H9 (cell line): Measurements from ENCODE around the gene MRPL46. TPM values are rescaled to one million over a fixed set of nuclear protein-coding genes. Genes with fewer than 3 reads are reported as not detected.

ENCODE experiments used
- DNase-seq: peaks from one replicate; pipeline ENCODE4 v3.0.0-alpha.2; 2017
- H2AFZ ChIP-seq: one replicate; pipeline ENCODE4 v1.6.1; 2013; ENCODE audit warnings: mild to moderate bottlenecking, low read length, control low read depth, moderate library complexity
- H2AK5ac ChIP-seq: 2 replicates; pipeline ENCODE4 v1.6.1; 2013; ENCODE audit warnings: low read length, control low read depth, mixed read lengths; ENCODE audit not compliant: insufficient read length
- H2BK120ac ChIP-seq: one replicate; pipeline ENCODE4 v1.6.1; 2013; ENCODE audit warnings: low read depth, mild to moderate bottlenecking, low read length, control low read depth, inconsistent platforms; ENCODE audit not compliant: poor library complexity, severe bottlenecking
- H2BK12ac ChIP-seq: 2 replicates; pipeline ENCODE4 v1.6.1; 2013; ENCODE audit warnings: low read length, control low read depth, mixed read lengths, low read depth; ENCODE audit not compliant: insufficient read length
- H2BK15ac ChIP-seq: 2 replicates; pipeline ENCODE4 v1.6.1; 2013; ENCODE audit warnings: low read depth, low read length, control low read depth
- H2BK20ac ChIP-seq: one replicate; pipeline ENCODE4 v1.6.1; 2013; ENCODE audit warnings: low read depth, mild to moderate bottlenecking, low read length, control low read depth, inconsistent platforms; ENCODE audit not compliant: poor library complexity, severe bottlenecking
- H2BK5ac ChIP-seq: 2 replicates; pipeline ENCODE4 v1.6.1; 2013; ENCODE audit warnings: low read length, control low read depth, mixed read lengths; ENCODE audit not compliant: insufficient read length
- H3K14ac ChIP-seq: 2 replicates; pipeline ENCODE4 v1.6.1; 2013; ENCODE audit warnings: low read length, control low read depth; ENCODE audit not compliant: insufficient read depth
- H3K18ac ChIP-seq: 2 replicates; pipeline ENCODE4 v1.6.1; 2013; ENCODE audit warnings: low read depth, mild to moderate bottlenecking, mixed read lengths, low read length, control low read depth; ENCODE audit not compliant: insufficient read length
- H3K23ac ChIP-seq: 2 replicates; pipeline ENCODE4 v1.6.1; 2013; ENCODE audit warnings: low read length, control low read depth, mixed read lengths, low read depth; ENCODE audit not compliant: insufficient read length
- H3K23me2 ChIP-seq: 2 replicates; pipeline ENCODE4 v1.6.1; 2013; ENCODE audit warnings: low read depth, mild to moderate bottlenecking, mixed read lengths, low read length, control low read depth; ENCODE audit not compliant: insufficient read length, poor library complexity, severe bottlenecking
- H3K27ac ChIP-seq: 2 replicates; pipeline ENCODE4 v1.5.1; 2013; ENCODE audit warnings: low read length, control low read depth, mixed read lengths, low read depth; ENCODE audit not compliant: insufficient read length
- H3K27me3 ChIP-seq: 2 replicates; pipeline ENCODE4 v1.6.1; 2013; ENCODE audit warnings: low read length, control low read depth, inconsistent platforms; ENCODE audit not compliant: insufficient read depth
- H3K4ac ChIP-seq: 2 replicates; pipeline ENCODE4 v1.6.1; 2013; ENCODE audit warnings: low read depth, mild to moderate bottlenecking, control low read depth, inconsistent platforms, low read length, moderate library complexity
- H3K4me1 ChIP-seq: 2 replicates; pipeline ENCODE4 v1.6.1; 2013; ENCODE audit warnings: low read length, control low read depth, inconsistent platforms; ENCODE audit not compliant: insufficient read depth
- H3K4me2 ChIP-seq: 2 replicates; pipeline ENCODE4 v1.6.1; 2013; ENCODE audit warnings: low read length, control low read depth, mixed read lengths; ENCODE audit not compliant: insufficient read length, insufficient read depth
- H3K56ac ChIP-seq: 2 replicates; pipeline ENCODE4 v1.6.1; 2013; ENCODE audit warnings: low read depth, mild to moderate bottlenecking, mixed read lengths, low read length, control low read depth; ENCODE audit not compliant: insufficient read length
- H3K79me1 ChIP-seq: 2 replicates; pipeline ENCODE4 v1.6.1; 2013; ENCODE audit warnings: low read depth, mild to moderate bottlenecking, moderate library complexity, low read length, control low read depth, inconsistent platforms; ENCODE audit not compliant: insufficient read depth, poor library complexity, severe bottlenecking
- H3K79me2 ChIP-seq: 2 replicates; pipeline ENCODE4 v1.6.1; 2013; ENCODE audit warnings: low read length, control low read depth, inconsistent platforms; ENCODE audit not compliant: insufficient read depth
- H3K9ac ChIP-seq: 2 replicates; pipeline ENCODE4 v1.6.1; 2013; ENCODE audit warnings: low read length, control low read depth, mixed read lengths; ENCODE audit not compliant: insufficient read length; ENCODE audit errors: extremely low read depth
- H3K9me3 ChIP-seq: one replicate; pipeline ENCODE4 v1.6.1; 2013; ENCODE audit warnings: low read depth, low read length, inconsistent platforms; ENCODE audit not compliant: control insufficient read depth
- H3T11ph ChIP-seq: one replicate; pipeline ENCODE4 v1.6.1; 2013; ENCODE audit warnings: mild to moderate bottlenecking, low read length, control low read depth, inconsistent platforms
- H4K20me1 ChIP-seq: one replicate; pipeline ENCODE4 v1.6.1; 2013; ENCODE audit not compliant: control insufficient read depth, insufficient read length, insufficient read depth
- H4K5ac ChIP-seq: 2 replicates; pipeline ENCODE4 v1.6.1; 2013; ENCODE audit warnings: low read depth, mild to moderate bottlenecking, mixed read lengths, low read length, control low read depth; ENCODE audit not compliant: insufficient read length
- H4K8ac ChIP-seq: replicated peaks from 2 replicates; pipeline ENCODE4 v1.6.1; 2013; ENCODE audit warnings: low read length, control low read depth, mixed read lengths, low read depth; ENCODE audit not compliant: insufficient read length
- H4K91ac ChIP-seq: 2 replicates; pipeline ENCODE4 v1.6.1; 2013; ENCODE audit warnings: low read depth, mild to moderate bottlenecking, moderate library complexity, mixed read lengths, low read length, control low read depth; ENCODE audit not compliant: insufficient read length
- H3K27ac Mint-ChIP-seq, 3 experiments: 2 replicates in 2 of 3; 3 replicates in 1 of 3; pipeline ENCODE4 v1.8.0; 2020 to 2021; ENCODE audit warnings: mixed read lengths in 3 of 3, mild to moderate bottlenecking in 1 of 3, moderate library complexity in 1 of 3
- H3K27me3 Mint-ChIP-seq: 2 replicates; pipeline ENCODE4 v1.8.0; 2021; ENCODE audit warnings: low read depth, mild to moderate bottlenecking, moderate library complexity, mixed read lengths
- H3K36me3 Mint-ChIP-seq, 3 experiments: 2 replicates in 2 of 3; 3 replicates in 1 of 3; pipeline ENCODE4 v1.8.0; 2020 to 2021; ENCODE audit warnings: low read depth in 3 of 3, mixed read lengths in 3 of 3; ENCODE audit not compliant: insufficient read depth in 1 of 3
- H3K4me1 Mint-ChIP-seq, 2 experiments: 2 replicates each; pipeline ENCODE4 v1.8.0; 2020; ENCODE audit warnings: mixed read lengths in 2 of 2
- H3K4me3 Mint-ChIP-seq, 2 experiments: 2 replicates in 1 of 2; 3 replicates in 1 of 2; pipeline ENCODE4 v1.8.0; 2020 to 2021; ENCODE audit warnings: mild to moderate bottlenecking in 2 of 2, mixed read lengths in 2 of 2, moderate library complexity in 1 of 2
- H3K9me3 Mint-ChIP-seq, 2 experiments: 2 replicates in 1 of 2; 3 replicates in 1 of 2; pipeline ENCODE4 v1.8.0; 2020; ENCODE audit warnings: mild to moderate bottlenecking in 2 of 2, mixed read lengths in 2 of 2, moderate library complexity in 1 of 2
- WGBS: extraction: QIAGEN DNeasy Blood & Tissue Kit; methylation state at CpG from one replicate; pipeline ENCODE4 v1.1.7; 2013; ENCODE audit warnings: missing lambda C conversion rate, low lambda C conversion rate, mixed read lengths; ENCODE audit not compliant: insufficient read length; ENCODE audit errors: extremely low coverage; 5-methylcytosine and 5-hydroxymethylcytosine counted together
- total RNA-seq: library from RNA; stranded (reverse); gene quantifications from 2 replicates; pipeline ENCODE4 v1.2.1, GENCODE V29; 2021
- TF ChIP-seq, protein P1 (sequence below): fragments of 200-600 bp; sonication (generic); conservative IDR thresholded peaks from 3 replicates; pipeline ENCODE4 v1.8.0; 2021; ENCODE audit warnings: antibody characterized with exemption, mild to moderate bottlenecking

Gene MRPL46
- total RNA-seq, 1 experiment from 2014 or later, result 29.3 TPM

DNA sequence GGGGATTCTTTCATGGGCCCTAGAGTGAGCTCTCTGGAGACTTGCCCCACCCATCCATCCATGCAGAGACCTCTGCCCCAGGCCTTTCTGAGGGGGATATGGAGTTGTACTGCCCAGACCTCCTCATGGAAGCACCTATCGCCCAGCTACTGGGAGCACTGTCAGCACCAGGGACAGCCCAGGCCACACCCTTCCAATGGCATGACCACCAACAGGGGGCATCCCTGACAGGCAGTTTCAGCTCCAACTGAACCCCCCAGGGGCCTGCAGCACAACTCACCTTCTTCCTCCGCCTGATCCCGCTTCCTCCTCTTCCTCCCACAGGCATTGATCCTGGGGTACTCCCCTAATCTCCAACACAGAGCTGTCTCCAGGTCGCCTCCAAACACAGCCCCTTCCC, 22.1 kb upstream of the MRPL46 start:
- no peaks in the 10 kb centered on the region for H3K9me3 Mint-ChIP-seq
- H3K4me1 Mint-ChIP-seq, result peaks cover 43 to 51% of the 10 kb centered on the region in 2 experiments
- Histone ChIP-seq H3K56ac (no peak overlapping the region), H2BK12ac (no peak overlapping the region), H4K5ac (no peak overlapping the region), H3K4me1 (no peaks in the 10 kb centered on the region; the same call in 1 of the 2 replicates), H3K27me3 (no peaks in the 10 kb centered on the region), H3K23me2 (no peaks in the 10 kb centered on the region), H2AK5ac (no peak overlapping the region), H3K27ac (no peak overlapping the region), H3K23ac (no peak overlapping the region), H3T11ph (no peak overlapping the region), H4K20me1 (no peaks in the 10 kb centered on the region), H2BK5ac (no peak overlapping the region), H3K9ac (no peak overlapping the region), H3K9me3 (no peaks in the 10 kb centered on the region), H3K18ac (no peak overlapping the region), H2BK20ac (no peak overlapping the region), H2BK120ac (no peak overlapping the region), H3K79me2 (no peaks in the 10 kb centered on the region), H3K4me2 (no peak overlapping the region), H3K14ac (no peak overlapping the region), H2AFZ (no peak overlapping the region), H3K4ac (no peak overlapping the region), H4K8ac (no peak overlapping the region), H2BK15ac (no peak overlapping the region), H3K79me1 (no peaks in the 10 kb centered on the region), H4K91ac (no peak overlapping the region)
- no peak overlapping the region for H3K27ac Mint-ChIP-seq
- TF ChIP-seq, protein P1, sequence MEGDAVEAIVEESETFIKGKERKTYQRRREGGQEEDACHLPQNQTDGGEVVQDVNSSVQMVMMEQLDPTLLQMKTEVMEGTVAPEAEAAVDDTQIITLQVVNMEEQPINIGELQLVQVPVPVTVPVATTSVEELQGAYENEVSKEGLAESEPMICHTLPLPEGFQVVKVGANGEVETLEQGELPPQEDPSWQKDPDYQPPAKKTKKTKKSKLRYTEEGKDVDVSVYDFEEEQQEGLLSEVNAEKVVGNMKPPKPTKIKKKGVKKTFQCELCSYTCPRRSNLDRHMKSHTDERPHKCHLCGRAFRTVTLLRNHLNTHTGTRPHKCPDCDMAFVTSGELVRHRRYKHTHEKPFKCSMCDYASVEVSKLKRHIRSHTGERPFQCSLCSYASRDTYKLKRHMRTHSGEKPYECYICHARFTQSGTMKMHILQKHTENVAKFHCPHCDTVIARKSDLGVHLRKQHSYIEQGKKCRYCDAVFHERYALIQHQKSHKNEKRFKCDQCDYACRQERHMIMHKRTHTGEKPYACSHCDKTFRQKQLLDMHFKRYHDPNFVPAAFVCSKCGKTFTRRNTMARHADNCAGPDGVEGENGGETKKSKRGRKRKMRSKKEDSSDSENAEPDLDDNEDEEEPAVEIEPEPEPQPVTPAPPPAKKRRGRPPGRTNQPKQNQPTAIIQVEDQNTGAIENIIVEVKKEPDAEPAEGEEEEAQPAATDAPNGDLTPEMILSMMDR, result peak; percentile 57
- H3K27me3 Mint-ChIP-seq, result peaks cover 15% of the 10 kb centered on the region
- no peak overlapping the region for H3K4me3 Mint-ChIP-seq
- DNase-seq, result peak; percentile 60
- no peaks in the 10 kb centered on the region for H3K36me3 Mint-ChIP-seq
- WGBS, result no CpG with 5 or more reads among the region's 4 CpGs
